IMR-90 (cell line): ENCODE measurements around the gene PRDM1. TPM values are rescaled to one million over a fixed set of nuclear protein-coding genes. Genes with fewer than 3 reads are reported as not detected.

Source experiments
- ATAC-seq: fragments of 200-7000 bp; cut with Tn5 transposase; 2 replicates; pipeline ENCODE4 v1.9.1; 2020; ENCODE audit warnings: low read depth, mild to moderate bottlenecking, moderate library complexity
- BruUV-seq: library from RNA; stranded (reverse); fragments of 400-500 nt; replicated peaks from 2 replicates; lab custom pipeline; 2021; lab: Mats Ljungman, UMichigan
- CTCF ChIA-PET: fragments of 300-600 bp; formaldehyde crosslinking; extraction: SDS; loops from one replicate; lab custom pipeline; 2021; ENCODE audit warnings: antibody characterized with exemption; lab: Yijun Ruan, JAX
- POLR2A ChIA-PET: fragments of 300-600 bp; sonication (Branson Sonifier 250); formaldehyde crosslinking; loops from one replicate; lab custom pipeline; 2022; ENCODE audit warnings: antibody characterized with exemption; ENCODE audit not compliant: unreplicated experiment; lab: Charles Lee
- DNase-seq: peaks from one replicate; pipeline ENCODE4 v3.0.0; 2013
- H2AFZ ChIP-seq: replicated peaks from 2 replicates; pipeline ENCODE3; 2013; ENCODE audit warnings: low read length, mild to moderate bottlenecking; ENCODE audit not compliant: poor library complexity
- H2AK5ac ChIP-seq: 2 replicates; pipeline ENCODE4 v1.6.1; 2013; ENCODE audit warnings: low read depth, low read length, inconsistent platforms
- H2AK9ac ChIP-seq: replicated peaks from 2 replicates; pipeline ENCODE3; 2013; ENCODE audit warnings: mild to moderate bottlenecking, low read depth, low read length, moderate library complexity; ENCODE audit not compliant: poor library complexity
- H2BK120ac ChIP-seq: 2 replicates; pipeline ENCODE4 v1.6.1; 2013; ENCODE audit warnings: low read depth, low read length, inconsistent platforms
- H2BK15ac ChIP-seq: 3 replicates; pipeline ENCODE4 v1.6.1; 2013; ENCODE audit warnings: low read depth, low read length, inconsistent platforms
- H2BK20ac ChIP-seq: 2 replicates; pipeline ENCODE4 v1.6.1; 2013; ENCODE audit warnings: low read depth, mild to moderate bottlenecking, inconsistent platforms, low read length, moderate library complexity
- H2BK5ac ChIP-seq: 2 replicates; pipeline ENCODE4 v1.6.1; 2013; ENCODE audit warnings: mild to moderate bottlenecking, low read depth, low read length, inconsistent platforms; ENCODE audit not compliant: poor library complexity, severe bottlenecking
- H3K14ac ChIP-seq: replicated peaks from 2 replicates; pipeline ENCODE4 v1.6.1; 2013; ENCODE audit warnings: low read depth, low read length, inconsistent platforms
- H3K18ac ChIP-seq: 2 replicates; pipeline ENCODE4 v1.6.1; 2013; ENCODE audit warnings: low read depth, low read length, control low read depth
- H3K23ac ChIP-seq: 2 replicates; pipeline ENCODE4 v1.6.1; 2013; ENCODE audit warnings: low read depth, low read length, inconsistent platforms
- H3K27ac ChIP-seq: 2 replicates; pipeline ENCODE4 v1.5.1; 2013; ENCODE audit warnings: mild to moderate bottlenecking, control low read depth, low read length; ENCODE audit not compliant: insufficient read depth
- H3K27me3 ChIP-seq: 2 replicates; pipeline ENCODE4 v1.6.1; 2013; ENCODE audit warnings: low read length; ENCODE audit not compliant: control insufficient read depth, insufficient read depth
- H3K36me3 ChIP-seq: 2 replicates; pipeline ENCODE4 v1.6.1; 2013; ENCODE audit warnings: low read length, mixed read lengths; ENCODE audit not compliant: control insufficient read depth, insufficient read depth
- H3K4ac ChIP-seq: 2 replicates; pipeline ENCODE4 v1.6.1; 2013; ENCODE audit warnings: low read depth, low read length, inconsistent platforms
- H3K4me1 ChIP-seq: 2 replicates; pipeline ENCODE4 v1.6.1; 2013; ENCODE audit warnings: low read length, mixed read lengths; ENCODE audit not compliant: control insufficient read depth, insufficient read depth
- H3K4me2 ChIP-seq: 2 replicates; pipeline ENCODE4 v1.6.1; 2013; ENCODE audit warnings: low read depth, mild to moderate bottlenecking, control low read depth, low read length, moderate library complexity
- H3K4me3 ChIP-seq: 2 replicates; pipeline ENCODE4 v1.5.1; 2013; ENCODE audit warnings: low read depth, mild to moderate bottlenecking, control low read depth, low read length, moderate library complexity; ENCODE audit not compliant: insufficient read depth
- H3K56ac ChIP-seq: 2 replicates; pipeline ENCODE4 v1.6.1; 2013; ENCODE audit warnings: low read length, inconsistent platforms; ENCODE audit not compliant: insufficient read depth; ENCODE audit errors: extremely low read depth
- H3K79me1 ChIP-seq, 2 experiments: 2 replicates each; pipeline ENCODE4 v1.6.1; 2013; ENCODE audit warnings: low read length in 2 of 2, inconsistent platforms in 1 of 2, low read depth in 1 of 2
- H3K9ac ChIP-seq: 2 replicates; pipeline ENCODE4 v1.6.1; 2013; ENCODE audit warnings: low read depth, low read length, control low read depth
- H3K9me1 ChIP-seq: 2 replicates; pipeline ENCODE4 v1.6.1; 2013; ENCODE audit warnings: low read length, inconsistent platforms; ENCODE audit not compliant: insufficient read depth
- H3K9me3 ChIP-seq: 2 replicates; pipeline ENCODE4 v1.6.1; 2013; ENCODE audit warnings: low read length; ENCODE audit not compliant: control insufficient read depth, insufficient read depth
- H4K20me1 ChIP-seq: 2 replicates; pipeline ENCODE4 v1.6.1; 2013; ENCODE audit warnings: low read length, inconsistent platforms; ENCODE audit not compliant: insufficient read depth
- H4K5ac ChIP-seq: 2 replicates; pipeline ENCODE4 v1.6.1; 2013; ENCODE audit warnings: mild to moderate bottlenecking, low read depth, low read length, control low read depth
- H4K8ac ChIP-seq, 2 experiments: 2 replicates each; pipeline ENCODE4 v1.6.1; 2013; ENCODE audit warnings: low read depth in 2 of 2, low read length in 2 of 2, control low read depth in 1 of 2, inconsistent platforms in 1 of 2
- H4K91ac ChIP-seq: 2 replicates; pipeline ENCODE4 v1.6.1; 2013; ENCODE audit warnings: low read depth, low read length, inconsistent platforms; ENCODE audit not compliant: insufficient read depth
- BHLHE40 ChIP-seq: fragments of 150-350 bp; IDR thresholded peaks from 2 replicates; pipeline ENCODE4 v1.6.1; 2016; ENCODE audit warnings: mild to moderate bottlenecking, low read depth, low read length
- CEBPB ChIP-seq: IDR thresholded peaks from 2 replicates; pipeline ENCODE4 v1.6.1; 2012; ENCODE audit warnings: low read depth, low read length, improper control_type of control experiment
- FOS ChIP-seq: fragments of 150-350 bp; IDR thresholded peaks from 2 replicates; pipeline ENCODE4 v1.6.1; 2016; ENCODE audit warnings: low read depth, low read length
- MAFK ChIP-seq: IDR thresholded peaks from 2 replicates; pipeline ENCODE4 v1.6.1; 2012; ENCODE audit warnings: low read depth, low read length, improper control_type of control experiment
- POLR2A ChIP-seq: IDR thresholded peaks from 2 replicates; pipeline ENCODE4 v1.6.1; 2012; ENCODE audit warnings: mild to moderate bottlenecking, low read depth, low read length
- RAD21 ChIP-seq: IDR thresholded peaks from 2 replicates; pipeline ENCODE4 v1.6.1; 2012; ENCODE audit warnings: low read length, improper control_type of control experiment
- RCOR1 ChIP-seq: IDR thresholded peaks from 2 replicates; pipeline ENCODE4 v1.6.1; 2012; ENCODE audit warnings: mild to moderate bottlenecking, low read length, improper control_type of control experiment; ENCODE audit not compliant: insufficient replicate concordance
- SMC3 ChIP-seq: fragments of 150-350 bp; IDR thresholded peaks from 2 replicates; pipeline ENCODE4 v1.6.1; 2016; ENCODE audit warnings: low read depth, mild to moderate bottlenecking, antibody characterized with exemption, low read length, moderate library complexity
- WGBS, 2 experiments: methylation state at CpG; one replicate each; pipeline versions ENCODE4 v1.1.5 to v1.1.7; 2013; ENCODE audit warnings: missing lambda C conversion rate in 2 of 2; ENCODE audit not compliant: insufficient read length in 1 of 2; ENCODE audit errors: extremely low coverage in 2 of 2; 5-methylcytosine and 5-hydroxymethylcytosine counted together
- dilution Hi-C: fragments of 300-500 bp; cut with HindIII; formaldehyde crosslinking; loops from one replicate; pipeline ENCODE4 v1.14.3; 2018; ENCODE audit warnings: low sequenced_read_pairs; ENCODE audit not compliant: unreplicated experiment
- in situ Hi-C: fragments of 300-500 bp; cut with MboI; formaldehyde crosslinking; loops from 3 replicates; pipeline ENCODE4 v1.14.3; 2019; ENCODE audit warnings: low sequenced_read_pairs, inconsistent platforms, mixed read lengths
- intact Hi-C: fragments of 100-400 bp; cut with micrococcal nuclease; formaldehyde crosslinking; loops from 2 replicates; pipeline ENCODE4 v1.10.0; 2022
- polyA plus RNA-seq, 3 experiments: library from polyadenylated mRNA; depleted of rRNA; stranded (reverse); fragments of >200 nt; gene quantifications; 2 replicates each; pipeline ENCODE4 v1.2.3, GENCODE V29; 2012; ENCODE audit warnings: low replicate concordance in 1 of 3
- total RNA-seq: library from RNA; depleted of rRNA; stranded (reverse); fragments of >200 nt; gene quantifications from 2 replicates; pipeline ENCODE4 v1.2.3, GENCODE V29; 2012
- TF ChIP-seq, protein P1 (sequence below): fragments of 150-350 bp; IDR thresholded peaks from 2 replicates; pipeline ENCODE4 v1.6.1; 2017; ENCODE audit warnings: mild to moderate bottlenecking, antibody characterized with exemption, low read length, low read depth
- TF ChIP-seq, protein P2 (sequence below): fragments of 150-350 bp; IDR thresholded peaks from 2 replicates; pipeline ENCODE4 v1.6.1; 2016; ENCODE audit warnings: low read depth, mild to moderate bottlenecking, low read length, moderate library complexity, borderline replicate concordance

PRDM1 gene
- total and polyA plus RNA-seq, 2 of the 4 experiments (the other 2 are of a cell fraction) = 2.3 to 3.0 TPM

DNA sequence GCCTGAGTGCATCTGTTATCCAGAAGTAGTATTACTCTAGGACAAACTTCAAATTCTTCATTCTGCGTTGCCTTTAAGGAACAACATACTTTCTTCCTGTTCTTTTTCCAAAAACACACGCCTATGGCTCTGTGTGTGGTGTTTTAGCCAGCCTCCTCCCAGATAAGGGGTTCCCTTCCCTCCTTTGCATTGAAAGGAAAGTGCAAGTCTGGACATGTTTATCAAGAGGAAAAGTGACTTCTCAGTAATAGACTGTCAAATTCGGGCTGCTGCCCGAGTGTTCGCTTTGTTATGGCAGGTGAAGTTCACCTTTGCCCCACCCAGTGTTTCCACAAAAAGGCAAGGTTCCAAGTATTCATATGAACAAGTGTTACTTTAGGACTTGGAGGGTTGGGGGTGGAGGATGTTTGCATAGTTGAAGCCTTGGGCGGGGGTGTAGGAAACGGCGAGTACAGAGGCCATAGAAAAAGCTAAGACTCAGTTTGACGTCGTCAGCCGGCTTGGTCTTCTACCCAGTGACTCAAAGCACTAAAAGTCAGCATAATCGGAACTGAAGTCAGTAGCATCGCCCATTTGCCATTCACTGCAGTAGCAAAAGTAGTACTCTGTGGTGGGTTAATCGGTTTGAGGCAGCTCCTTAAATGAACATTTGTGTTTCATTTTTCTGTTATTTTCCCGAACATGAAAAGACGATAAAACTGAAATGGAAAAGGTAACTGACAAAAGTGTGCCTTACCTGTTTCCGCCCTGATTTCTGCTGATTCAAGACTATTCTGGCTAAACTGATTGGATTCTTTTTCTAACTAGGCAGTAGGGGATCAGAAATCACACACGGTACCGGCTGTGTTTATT is 12.5 kb downstream of the PRDM1 start:
- ATAC-seq (peak; percentile 71), DNase-seq (peak; percentile 89)
- H3K36me3 ChIP-seq = peaks cover 4% of the 10 kb centered on the region
- H3K4me3 ChIP-seq = peak overlapping the region; percentile 65
- TF ChIP-seq RAD21 = no peak
- TF ChIP-seq CEBPB = no peak
- no peak for TF ChIP-seq SMC3
- TF ChIP-seq MAFK = peak; percentile 66
- TF ChIP-seq, protein P1, sequence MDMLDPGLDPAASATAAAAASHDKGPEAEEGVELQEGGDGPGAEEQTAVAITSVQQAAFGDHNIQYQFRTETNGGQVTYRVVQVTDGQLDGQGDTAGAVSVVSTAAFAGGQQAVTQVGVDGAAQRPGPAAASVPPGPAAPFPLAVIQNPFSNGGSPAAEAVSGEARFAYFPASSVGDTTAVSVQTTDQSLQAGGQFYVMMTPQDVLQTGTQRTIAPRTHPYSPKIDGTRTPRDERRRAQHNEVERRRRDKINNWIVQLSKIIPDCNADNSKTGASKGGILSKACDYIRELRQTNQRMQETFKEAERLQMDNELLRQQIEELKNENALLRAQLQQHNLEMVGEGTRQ = no peak
- TF ChIP-seq POLR2A = peak; percentile 32; the same call in 1 of the 2 replicates
- TF ChIP-seq BHLHE40 = no peak
- no peak for TF ChIP-seq FOS
- TF ChIP-seq, protein P2, sequence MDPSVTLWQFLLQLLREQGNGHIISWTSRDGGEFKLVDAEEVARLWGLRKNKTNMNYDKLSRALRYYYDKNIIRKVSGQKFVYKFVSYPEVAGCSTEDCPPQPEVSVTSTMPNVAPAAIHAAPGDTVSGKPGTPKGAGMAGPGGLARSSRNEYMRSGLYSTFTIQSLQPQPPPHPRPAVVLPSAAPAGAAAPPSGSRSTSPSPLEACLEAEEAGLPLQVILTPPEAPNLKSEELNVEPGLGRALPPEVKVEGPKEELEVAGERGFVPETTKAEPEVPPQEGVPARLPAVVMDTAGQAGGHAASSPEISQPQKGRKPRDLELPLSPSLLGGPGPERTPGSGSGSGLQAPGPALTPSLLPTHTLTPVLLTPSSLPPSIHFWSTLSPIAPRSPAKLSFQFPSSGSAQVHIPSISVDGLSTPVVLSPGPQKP = no peak
- no peak for TF ChIP-seq RCOR1
- peak overlapping the region; percentile 79 for H3K14ac ChIP-seq
- H3K4me2 ChIP-seq = peak overlapping the region; percentile 99
- peaks cover 2% of the 10 kb centered on the region; the same call in 1 of the 2 replicates for H3K9me1 ChIP-seq
- H2BK120ac ChIP-seq = peak overlapping the region; percentile 93
- H2AK5ac ChIP-seq = peak overlapping the region; percentile 77
- H2BK20ac ChIP-seq = peak overlapping the region; percentile 88
- peak overlapping the region; percentile 75 for H3K23ac ChIP-seq
- peak overlapping the region; percentile 97 for H3K27ac ChIP-seq
- H4K5ac ChIP-seq = peak overlapping the region; percentile 99
- peak overlapping the region; percentile 80 for H2AFZ ChIP-seq
- 52% methylated on average over 2 of the region's 19 CpGs; no CpG with 5 or more reads in 1 of the 2 experiments for WGBS, 2 experiments
- H4K20me1 ChIP-seq = no peaks in the 10 kb centered on the region
- dilution Hi-C loops = no loop called here
- peak overlapping the region; percentile 89 for H3K4ac ChIP-seq
- H4K91ac ChIP-seq = peak overlapping the region; percentile 88
- H2AK9ac ChIP-seq = peak overlapping the region; percentile 68
- CTCF ChIA-PET = no interaction called here
- peaks cover 6% of the 10 kb centered on the region for H3K4me1 ChIP-seq
- H3K9me3 ChIP-seq = no peaks in the 10 kb centered on the region
- H3K9ac ChIP-seq = peak overlapping the region; percentile 99
- H3K18ac ChIP-seq = peak overlapping the region; percentile 100
- peaks cover 11 to 62% of the 10 kb centered on the region in 2 experiments; a peak in 3 of 4 replicates for H3K79me1 ChIP-seq
- POLR2A ChIA-PET = no interaction called here
- H4K8ac ChIP-seq = peak overlapping the region; percentile 49 to 90
- peak overlapping the region; percentile 97 for H3K56ac ChIP-seq
- intact Hi-C loops = no loop called here
- H2BK15ac ChIP-seq = peak overlapping the region; percentile 75; the same call in 2 of the 3 replicates
- BruUV-seq = no TSS peak
- H3K27me3 ChIP-seq = no peaks in the 10 kb centered on the region
- peak overlapping the region; percentile 95 for H2BK5ac ChIP-seq
- in situ Hi-C loops = loop anchor here (10.0 kb wide), 1 partner anchor 206 kb away; no protein-coding TSS in a partner anchor
